Activated naive CD4-positive, alpha-beta T cell treated with anti-CD3 and anti-CD28 coated beads, Interleukin-2, amount 10 ng/mL, durations not matched to agents 7 days and 5 days (primary cell): ENCODE measurements around the gene DDR2.

ENCODE experiments used
- CTCF ChIA-PET: fragments of 350-600 bp; sonication (Branson Sonifier 250); formaldehyde crosslinking; loops from one replicate; lab custom pipeline; 2021; ENCODE audit warnings: antibody characterized with exemption; lab: Charles Lee
- DNase-seq: peaks from one replicate; pipeline ENCODE4 v3.0.0-alpha.2; 2020
- H3K27ac Mint-ChIP-seq: one replicate; pipeline ENCODE4 v1.8.0; 2021; ENCODE audit warnings: mild to moderate bottlenecking, moderate library complexity, mixed read lengths
- H3K27me3 Mint-ChIP-seq: one replicate; pipeline ENCODE4 v1.8.0; 2021; ENCODE audit warnings: mild to moderate bottlenecking, mixed read lengths
- H3K36me3 Mint-ChIP-seq: one replicate; pipeline ENCODE4 v1.8.0; 2021; ENCODE audit warnings: mixed read lengths
- H3K4me1 Mint-ChIP-seq: one replicate; pipeline ENCODE4 v1.8.0; 2021; ENCODE audit warnings: mixed read lengths
- H3K4me3 Mint-ChIP-seq: one replicate; pipeline ENCODE4 v1.8.0; 2021; ENCODE audit warnings: mild to moderate bottlenecking, moderate library complexity, mixed read lengths
- H3K9me3 Mint-ChIP-seq: one replicate; pipeline ENCODE4 v1.8.0; 2021; ENCODE audit warnings: mixed read lengths

DDR2 gene

DNA sequence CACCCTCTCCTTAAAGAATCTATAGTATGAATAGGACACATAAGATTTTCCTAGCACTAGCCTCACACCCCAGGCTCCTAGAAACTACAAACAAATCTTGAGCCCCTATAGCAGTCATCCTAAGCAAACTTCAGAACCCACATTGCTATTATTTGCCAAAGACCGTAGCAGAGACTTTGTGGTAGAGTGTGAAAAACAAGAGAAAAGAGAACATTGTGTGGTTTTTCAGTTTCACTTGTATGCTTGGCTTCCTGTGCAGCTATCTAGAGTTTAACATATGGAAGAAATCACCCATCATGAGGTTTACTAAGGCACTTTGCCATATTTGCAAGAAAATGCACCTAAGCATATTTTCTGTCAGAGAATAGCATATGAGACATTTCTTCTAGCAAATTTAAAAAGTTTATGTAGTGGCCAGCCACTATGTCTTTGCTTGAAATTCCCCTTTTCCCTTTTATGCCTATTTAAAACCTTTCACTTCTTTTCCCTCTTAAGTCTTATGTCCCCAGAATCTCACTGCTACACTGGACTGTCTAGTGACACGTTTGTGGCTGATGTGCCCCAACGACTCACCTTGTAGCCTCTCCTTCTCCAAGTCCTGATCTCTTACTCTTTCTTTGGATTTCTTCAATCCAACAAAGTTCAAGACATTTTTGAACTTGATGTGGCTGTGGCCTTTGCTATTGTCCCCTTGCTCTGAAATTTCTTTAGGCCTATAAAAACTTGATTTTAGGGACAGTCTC, 203.1 kb downstream of the DDR2 start:
- Mint-ChIP-seq H3K4me1 (peaks cover 34% of the 10 kb centered on the region), H3K36me3 (peaks cover 14% of the 10 kb centered on the region), H3K27ac (peak overlapping the region; percentile 28), H3K9me3 (peaks cover 40% of the 10 kb centered on the region), H3K4me3 (no peak overlapping the region), H3K27me3 (peaks cover 20% of the 10 kb centered on the region)
- CTCF ChIA-PET: no interaction called here
- DNase-seq: no peak
